Gastrocnemius medialis (tissue), 4 donors: ENCODE data around the gene PTPN7. TPM values are rescaled to one million over a fixed set of nuclear protein-coding genes. Genes with fewer than 3 reads are reported as not detected.

ENCODE experiments used
- ATAC-seq, 2 donors: fragments of 150-250 bp; one replicate each; pipeline ENCODE4 v1.9.1; 2016
- DNase-seq, 2 donors: peaks; one replicate each; pipeline ENCODE4 v3.0.0-alpha.2; 2019
- H3K27ac ChIP-seq, 4 donors: fragments of 200-600 bp; sonication (generic); 1 replicate in 1 of 4; 2 replicates in 3 of 4; pipeline ENCODE4 v1.5.1; 2016 to 2018; ENCODE audit warnings: mild to moderate bottlenecking in 2 of 4, moderate library complexity in 1 of 4
- H3K27me3 ChIP-seq, 3 donors: fragments of 200-600 bp; sonication (generic) in 2 of 3; 1 replicate in 1 of 3; 2 replicates in 2 of 3; pipeline versions ENCODE4 v1.5.1 to v1.6.0; 2016 to 2019; ENCODE audit warnings: mild to moderate bottlenecking in 1 of 3, moderate library complexity in 1 of 3
- H3K36me3 ChIP-seq, 2 donors: fragments of 200-600 bp; sonication (generic) in 1 of 2; one replicate each; pipeline ENCODE4 v1.5.1; 2017 to 2018
- H3K4me1 ChIP-seq, 2 donors: fragments of 200-600 bp; sonication (generic) in 1 of 2; one replicate each; pipeline ENCODE4 v1.5.1; 2016 to 2017; ENCODE audit warnings: mild to moderate bottlenecking in 2 of 2
- H3K4me3 ChIP-seq, 4 donors: fragments of 200-600 bp; sonication (generic) in 3 of 4; 1 replicate in 1 of 4; 2 replicates in 3 of 4; pipeline ENCODE4 v1.5.1; 2016 to 2019; ENCODE audit warnings: mild to moderate bottlenecking in 2 of 4
- H3K9me3 ChIP-seq, 3 donors: fragments of 200-600 bp; sonication (generic) in 2 of 3; 1 replicate in 1 of 3; 2 replicates in 2 of 3; pipeline ENCODE4 v1.5.1; 2016 to 2019
- CTCF ChIP-seq, 5 experiments: fragments of 450-650 bp in 3 of 5; fragments of 200-600 bp in 2 of 5; sonication (generic) in 2 of 5; IDR thresholded peaks in 4 of 5; conservative IDR thresholded peaks in 1 of 5; 1 replicate in 4 of 5; 2 replicates in 1 of 5; pipeline ENCODE4 v1.5.1; 2016 to 2019; ENCODE audit warnings: antibody characterized with exemption in 5 of 5, mild to moderate bottlenecking in 3 of 5, moderate library complexity in 3 of 5
- POLR2A ChIP-seq, 2 donors: fragments of 450-650 bp; IDR thresholded peaks; one replicate each; pipeline ENCODE4 v1.6.1; 2017; ENCODE audit warnings: antibody characterized with exemption in 2 of 2, mild to moderate bottlenecking in 2 of 2, moderate library complexity in 2 of 2
- in situ Hi-C, 4 donors: fragments of 200-750 bp; cut with MboI; loops; one replicate each; pipeline versions ENCODE4 v1.15.0 to v1.8.0; 2017; ENCODE audit warnings: low sequenced_read_pairs in 4 of 4
- intact Hi-C: fragments of 100-400 bp; cut with DNase I; formaldehyde crosslinking; loops from one replicate; pipeline ENCODE4 v1.15.1; 2023; ENCODE audit warnings: low total_unique reads
- total RNA-seq, 4 donors: library from RNA; depleted of rRNA; stranded (reverse); fragments of >200 nt; gene quantifications; one replicate each; pipeline versions ENCODE4 v1.1.0 to v1.2.3, GENCODE V29; 2016

Gene PTPN7
- total RNA-seq, 4 donors from 2014 or later = 0.19 to 0.76 (median 0.49) TPM

GRCh38 chr1:202187697-202188407 is 27.4 kb upstream of the PTPN7 start:
- intact Hi-C loops (no loop called here), in situ Hi-C loops (loop anchor here in 3 of 4 donors (10.0 kb wide), 2 partner anchors 527 to 537 kb away; partner anchors contain the start of gene SYT2 (in 2 of the 3))
- no peak overlapping the region for H3K27ac ChIP-seq
- H3K27me3 ChIP-seq = peaks cover 0 to 2% (median 0%) of the 10 kb centered on the region in 3 donors
- H3K4me1 ChIP-seq = no peaks in the 10 kb centered on the region
- TF ChIP-seq CTCF (IDR thresholded peaks at IDR 0.05 in 4 of 5, conservative IDR thresholded peaks at IDR 0.05 in 1 of 5) (no peak), POLR2A (IDR thresholded peaks at IDR 0.05) (no peak)
- no peaks in the 10 kb centered on the region for H3K36me3 ChIP-seq
- no peak overlapping the region for H3K4me3 ChIP-seq
- DNase-seq (no peak), ATAC-seq (no peak)
- H3K9me3 ChIP-seq = no peaks in the 10 kb centered on the region

- TF ChIP-seq POLR2A (IDR thresholded peaks at IDR 0.05) (no peak), CTCF (IDR thresholded peaks at IDR 0.05 in 4 of 5, conservative IDR thresholded peaks at IDR 0.05 in 1 of 5) (no peak)
- Histone ChIP-seq H3K27ac (no peak overlapping the region), H3K36me3 (no peaks in the 10 kb centered on the region), H3K4me3 (no peak overlapping the region), H3K4me1 (no peaks in the 10 kb centered on the region), H3K27me3 (no peaks in the 10 kb centered on the region), H3K9me3 (no peaks in the 10 kb centered on the region)
- intact Hi-C loops = no loop called here
- no peak for DNase-seq
- in situ Hi-C loops = loop anchor here in 3 of 4 donors (10.0 kb wide), 2 partner anchors 528 to 538 kb away; partner anchors contain the start of gene SYT2 (in 2 of the 3)
- no peak for ATAC-seq
Measured at GRCh38 chr1:202187041-202187671, 26.8 kb upstream of the PTPN7 start.

- ATAC-seq (no peak), DNase-seq (no peak)
- no peak overlapping the region for H3K4me3 ChIP-seq
- no peaks in the 10 kb centered on the region for H3K36me3 ChIP-seq
- in situ Hi-C loops = loop anchor here in 3 of 4 donors (10.0 kb wide), 2 partner anchors 528 to 538 kb away; partner anchors contain the start of gene SYT2 (in 2 of the 3)
- no peak overlapping the region for H3K27ac ChIP-seq
- H3K4me1 ChIP-seq = no peaks in the 10 kb centered on the region
- intact Hi-C loops = no loop called here
- no peaks in the 10 kb centered on the region for H3K9me3 ChIP-seq
- no peak for TF ChIP-seq CTCF (IDR thresholded peaks at IDR 0.05 in 4 of 5, conservative IDR thresholded peaks at IDR 0.05 in 1 of 5)
- no peak for TF ChIP-seq POLR2A (IDR thresholded peaks at IDR 0.05)
- H3K27me3 ChIP-seq = no peaks in the 10 kb centered on the region
Measured at GRCh38 chr1:202186327-202186726, 25.9 kb upstream of the PTPN7 start.

- TF ChIP-seq CTCF (IDR thresholded peaks at IDR 0.05 in 4 of 5, conservative IDR thresholded peaks at IDR 0.05 in 1 of 5) (peak; percentile 25 to 90 (median 68)), POLR2A (IDR thresholded peaks at IDR 0.05) (no peak)
- ATAC-seq (peak; percentile 66 to 68), DNase-seq (peak; percentile 35 to 62)
- intact Hi-C loops = no loop called here
- Histone ChIP-seq H3K36me3 (no peaks in the 10 kb centered on the region), H3K4me1 (no peaks in the 10 kb centered on the region), H3K27me3 (no peaks in the 10 kb centered on the region), H3K27ac (no peak overlapping the region), H3K9me3 (no peaks in the 10 kb centered on the region), H3K4me3 (no peak overlapping the region)
- in situ Hi-C loops = loop anchor here in 3 of 4 donors (10.0 kb wide), 2 partner anchors 530 to 540 kb away; partner anchors contain the start of gene SYT2 (in 2 of the 3)
Measured at GRCh38 chr1:202184750-202185460, 24.5 kb upstream of the PTPN7 start.
